Panc1 (cell line): ENCODE results near the gene NOS1. TPM values are rescaled to one million over a fixed set of nuclear protein-coding genes. Genes with fewer than 3 reads are reported as not detected.

Experiments used
- ATAC-seq: fragments of 200-7000 bp; cut with Tn5 transposase; 2 replicates; pipeline ENCODE4 v1.9.1; 2020; ENCODE audit warnings: mild to moderate bottlenecking, moderate library complexity
- BruUV-seq: library from RNA; stranded (reverse); fragments of 400-500 nt; replicated peaks from 2 replicates; lab custom pipeline; 2021; lab: Mats Ljungman, UMichigan
- CTCF ChIA-PET: fragments of 300-600 bp; sonication (Branson Sonifier 250); formaldehyde crosslinking; loops from one replicate; lab custom pipeline; 2022; ENCODE audit warnings: antibody characterized with exemption; lab: Charles Lee
- POLR2A ChIA-PET: fragments of 300-600 bp; sonication (Branson Sonifier 250); formaldehyde crosslinking; loops from one replicate; lab custom pipeline; 2022; ENCODE audit warnings: antibody characterized with exemption; lab: Charles Lee
- DNase-seq: peaks from one replicate; pipeline ENCODE4 v3.0.0-alpha.2; 2010; ENCODE audit warnings: low read depth, low spot score
- H3K27ac ChIP-seq: 2 replicates; pipeline ENCODE4 v1.5.1; 2011; ENCODE audit warnings: mild to moderate bottlenecking, low read length, inconsistent platforms
- H3K27me3 ChIP-seq: fragments of 200-500 bp; sonication (Bioruptor generic); 2 replicates; pipeline ENCODE4 v1.6.0; 2014; ENCODE audit warnings: low read length, inconsistent platforms; ENCODE audit not compliant: control insufficient read depth, insufficient read depth
- H3K36me3 ChIP-seq: fragments of 200-500 bp; sonication (Bioruptor generic); 2 replicates; pipeline ENCODE4 v1.5.1; 2014; ENCODE audit warnings: inconsistent platforms, mild to moderate bottlenecking, low read length, moderate library complexity; ENCODE audit not compliant: control insufficient read depth, insufficient read depth
- H3K4me1 ChIP-seq: 2 replicates; pipeline ENCODE4 v1.5.1; 2011; ENCODE audit warnings: inconsistent platforms, mild to moderate bottlenecking, low read length, moderate library complexity; ENCODE audit not compliant: control insufficient read depth, insufficient read depth
- H3K4me3 ChIP-seq, 2 experiments: 2 replicates each; pipeline ENCODE4 v1.5.1; 2011 to 2012; ENCODE audit warnings: low read depth in 2 of 2, low read length in 2 of 2, mild to moderate bottlenecking in 2 of 2, inconsistent platforms in 1 of 2, moderate library complexity in 1 of 2
- H3K9me3 ChIP-seq: fragments of 200-500 bp; sonication (Bioruptor generic); 2 replicates; pipeline ENCODE4 v1.5.1; 2014; ENCODE audit warnings: low read depth, mild to moderate bottlenecking, inconsistent platforms, low read length, moderate library complexity; ENCODE audit not compliant: control insufficient read depth, insufficient read depth
- CTCF ChIP-seq: fragments of 450-650 bp; IDR thresholded peaks from 2 replicates; pipeline ENCODE4 v1.5.1; 2017; ENCODE audit warnings: mild to moderate bottlenecking
- POLR2AphosphoS5 ChIP-seq: IDR thresholded peaks from 2 replicates; pipeline ENCODE4 v1.6.1; 2012; ENCODE audit warnings: mild to moderate bottlenecking, low read depth, low read length, moderate library complexity
- SIN3A ChIP-seq: IDR thresholded peaks from 2 replicates; pipeline ENCODE4 v1.6.1; 2012; ENCODE audit warnings: low read depth, mild to moderate bottlenecking, low read length, moderate library complexity, borderline replicate concordance; ENCODE audit not compliant: insufficient read depth
- TCF7L2 ChIP-seq: IDR thresholded peaks from 2 replicates; pipeline ENCODE4 v1.6.1; 2011; ENCODE audit warnings: mild to moderate bottlenecking, low read depth, low read length, inconsistent platforms
- in situ Hi-C: cut with HindIII; loops from 2 replicates; pipeline ENCODE4 v1.10.0; 2016; ENCODE audit warnings: low sequenced_read_pairs, low pct_unique_long_range_greater_than_20kb
- intact Hi-C: fragments of 100-400 bp; cut with micrococcal nuclease; formaldehyde crosslinking; loops from one replicate; pipeline ENCODE4 v1.10.0; 2022; ENCODE audit not compliant: unreplicated experiment
- total RNA-seq: library from RNA; stranded (reverse); gene quantifications from one replicate; pipeline ENCODE4 v1.2.1, GENCODE V29; 2021; ENCODE audit not compliant: unreplicated experiment
- TF ChIP-seq, protein P1 (sequence below), 2 experiments: IDR thresholded peaks; 2 replicates each; pipeline ENCODE4 v1.6.1; 2011 to 2012; ENCODE audit warnings: low read depth in 2 of 2, control low read depth in 1 of 2, low read length in 1 of 2, mild to moderate bottlenecking in 1 of 2, moderate library complexity in 1 of 2; ENCODE audit not compliant: insufficient read depth in 1 of 2

NOS1 gene
- total RNA-seq, 1 experiment from 2014 or later: 0.03 TPM

DNA sequence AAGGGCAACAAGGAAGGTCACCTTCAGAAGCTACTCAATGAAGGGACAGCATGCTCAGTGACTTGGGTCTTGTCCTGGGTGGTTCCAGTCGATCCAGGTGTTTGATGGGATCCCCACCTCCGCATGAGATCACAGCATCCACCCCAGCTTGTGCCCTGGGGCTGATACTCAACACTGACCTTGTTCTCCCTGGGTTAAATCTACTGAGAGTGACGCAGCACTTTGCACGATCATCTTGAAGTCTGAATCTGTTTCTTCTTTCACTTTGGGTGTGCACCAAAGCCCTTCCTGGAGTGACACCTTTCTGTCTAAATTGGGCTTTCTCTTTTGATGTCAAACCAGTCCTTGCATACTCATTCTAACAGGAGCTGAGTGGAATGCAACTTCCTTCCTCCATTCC, 13.8 kb downstream of the NOS1 start:
- Histone ChIP-seq H3K27me3 (no peaks in the 10 kb centered on the region), H3K36me3 (no peaks in the 10 kb centered on the region), H3K4me3 (no peak overlapping the region), H3K27ac (no peak overlapping the region), H3K9me3 (0 out of 2 replicates have a peak, but pooled peaks cover 4% of the 10 kb centered on the region), H3K4me1 (no peaks in the 10 kb centered on the region)
- intact Hi-C loops: no loop called here
- ATAC-seq: no peak
- no TSS peak for BruUV-seq
- POLR2A ChIA-PET: interaction anchor here (0.5 kb wide), 1 partner anchor 480 kb away, joined by 5 read pairs; no protein-coding TSS in a partner anchor
- in situ Hi-C loops: no loop called here
- DNase-seq: no peak
- CTCF ChIA-PET: no interaction called here
- TF ChIP-seq TCF7L2 (no peak), SIN3A (no peak), CTCF (no peak), POLR2AphosphoS5 (no peak)
- TF ChIP-seq, protein P1, sequence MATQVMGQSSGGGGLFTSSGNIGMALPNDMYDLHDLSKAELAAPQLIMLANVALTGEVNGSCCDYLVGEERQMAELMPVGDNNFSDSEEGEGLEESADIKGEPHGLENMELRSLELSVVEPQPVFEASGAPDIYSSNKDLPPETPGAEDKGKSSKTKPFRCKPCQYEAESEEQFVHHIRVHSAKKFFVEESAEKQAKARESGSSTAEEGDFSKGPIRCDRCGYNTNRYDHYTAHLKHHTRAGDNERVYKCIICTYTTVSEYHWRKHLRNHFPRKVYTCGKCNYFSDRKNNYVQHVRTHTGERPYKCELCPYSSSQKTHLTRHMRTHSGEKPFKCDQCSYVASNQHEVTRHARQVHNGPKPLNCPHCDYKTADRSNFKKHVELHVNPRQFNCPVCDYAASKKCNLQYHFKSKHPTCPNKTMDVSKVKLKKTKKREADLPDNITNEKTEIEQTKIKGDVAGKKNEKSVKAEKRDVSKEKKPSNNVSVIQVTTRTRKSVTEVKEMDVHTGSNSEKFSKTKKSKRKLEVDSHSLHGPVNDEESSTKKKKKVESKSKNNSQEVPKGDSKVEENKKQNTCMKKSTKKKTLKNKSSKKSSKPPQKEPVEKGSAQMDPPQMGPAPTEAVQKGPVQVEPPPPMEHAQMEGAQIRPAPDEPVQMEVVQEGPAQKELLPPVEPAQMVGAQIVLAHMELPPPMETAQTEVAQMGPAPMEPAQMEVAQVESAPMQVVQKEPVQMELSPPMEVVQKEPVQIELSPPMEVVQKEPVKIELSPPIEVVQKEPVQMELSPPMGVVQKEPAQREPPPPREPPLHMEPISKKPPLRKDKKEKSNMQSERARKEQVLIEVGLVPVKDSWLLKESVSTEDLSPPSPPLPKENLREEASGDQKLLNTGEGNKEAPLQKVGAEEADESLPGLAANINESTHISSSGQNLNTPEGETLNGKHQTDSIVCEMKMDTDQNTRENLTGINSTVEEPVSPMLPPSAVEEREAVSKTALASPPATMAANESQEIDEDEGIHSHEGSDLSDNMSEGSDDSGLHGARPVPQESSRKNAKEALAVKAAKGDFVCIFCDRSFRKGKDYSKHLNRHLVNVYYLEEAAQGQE (IDR thresholded peaks at IDR 0.05; ENCODE audit: insufficient read depth in 1 of 2, low read depth in 2 of 2, low read length in 1 of 2): no peak

DNA sequence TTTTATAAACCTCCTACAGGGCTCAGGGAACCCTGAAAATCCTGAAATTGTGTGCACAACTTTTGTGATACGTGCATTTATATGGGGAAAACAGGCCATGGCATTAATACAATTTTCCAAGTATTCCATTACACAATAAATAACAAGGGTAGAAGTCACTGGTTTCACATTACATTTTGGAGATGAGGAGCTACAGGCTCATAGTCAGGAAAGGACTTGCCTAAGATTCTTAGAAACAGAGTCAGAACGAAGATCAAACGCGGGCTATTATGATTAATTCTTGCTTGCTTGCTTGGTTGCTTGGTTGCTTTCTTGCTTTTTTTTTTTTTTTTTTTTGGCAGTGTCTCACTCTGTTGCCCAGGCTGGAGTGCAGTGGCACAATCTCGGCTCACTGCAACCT, 16.7 kb downstream of the NOS1 start:
- no peak overlapping the region for H3K27ac ChIP-seq
- no peak for ATAC-seq
- DNase-seq: no peak

More for the DNA sequence above, 16.7 kb downstream of the NOS1 start:
- Histone ChIP-seq H3K4me3 (no peak overlapping the region), H3K9me3 (0 out of 2 replicates have a peak, but pooled peaks cover 4% of the 10 kb centered on the region), H3K4me1 (no peaks in the 10 kb centered on the region), H3K36me3 (no peaks in the 10 kb centered on the region), H3K27me3 (no peaks in the 10 kb centered on the region)
- ChIA-PET POLR2A (no interaction called here), CTCF (no interaction called here)
- intact Hi-C loops: no loop called here
- BruUV-seq: no TSS peak
- TF ChIP-seq CTCF: no peak
- in situ Hi-C loops: no loop called here
